ENCODE data around the gene ANTXR2. TPM values are rescaled to one million over a fixed set of nuclear protein-coding genes. Genes with fewer than 3 reads are reported as not detected.

Gene ANTXR2
- total and polyA plus RNA-seq, 5 experiments from 2014 or later: 11.4 to 22.1 (median 19.3) TPM

GRCh38 chr4:79851625-79852304 lies 221.3 kb downstream of the ANTXR2 start:
- peaks cover 0 to 4% (median 0%) of the 10 kb centered on the region in 5 donors for H3K27me3 Mint-ChIP-seq
- H3K4me3 Mint-ChIP-seq: no peak overlapping the region
- POLR2A ChIA-PET: no interaction called here
- H3K36me3 Mint-ChIP-seq: no peaks in the 10 kb centered on the region
- H3K4me1 Mint-ChIP-seq: no peaks in the 10 kb centered on the region
- H3K27ac Mint-ChIP-seq: no peak overlapping the region
- H3K9me3 Mint-ChIP-seq: peaks cover 0 to 5% (median 0%) of the 10 kb centered on the region in 9 donors
- DNase-seq: no peak
- no peak for ATAC-seq

Other genes with a start within 250 kb of the ANTXR2 start
- gene PRDM8, start 124.3 kb upstream of the ANTXR2 start, total RNA-seq: 10 to 100 TPM; 11.1 to 11.5 TPM
- gene PRDM8, start 124.3 kb upstream of the ANTXR2 start, polyA plus RNA-seq: 1 to 10 TPM in 1 of 3 donors, under 1 TPM in 2; 0.55 to 1.8 (median 0.76) TPM
- not detected for gene FGF5, start 193.4 kb upstream of the ANTXR2 start, total RNA-seq
- gene FGF5, start 193.4 kb upstream of the ANTXR2 start, polyA plus RNA-seq: not detected